Tibial artery (tissue), 4 donors: ENCODE data around the gene TBC1D4.
"Not testable (repeated sequence)": the region's sequence is repeated elsewhere in the genome, so short reads cannot be mapped to it uniquely, and the experiment has no call there.

Experiments
- DNase-seq, 2 donors: peaks; one replicate each; pipeline ENCODE4 v3.0.0-alpha.2; 2019
- H3K27ac ChIP-seq, 2 donors: fragments of 200-600 bp; sonication (generic) in 1 of 2; 1 replicate in 1 of 2; 2 replicates in 1 of 2; pipeline ENCODE4 v1.5.1; 2018 to 2019; ENCODE audit warnings: mild to moderate bottlenecking in 1 of 2
- H3K27me3 ChIP-seq, 2 donors: fragments of 200-600 bp; sonication (generic) in 1 of 2; one replicate each; pipeline versions ENCODE4 v1.5.1 to v1.6.0; 2016 to 2019
- H3K36me3 ChIP-seq, 3 donors: fragments of 200-600 bp; sonication (generic) in 2 of 3; one replicate each; pipeline ENCODE4 v1.5.1; 2016 to 2019; ENCODE audit warnings: mild to moderate bottlenecking in 2 of 3
- H3K4me1 ChIP-seq, 4 donors: fragments of 200-600 bp; sonication (generic) in 2 of 4; 1 replicate in 3 of 4; 2 replicates in 1 of 4; pipeline ENCODE4 v1.5.1; 2016 to 2019
- H3K4me3 ChIP-seq, 2 donors: fragments of 200-600 bp; sonication (generic) in 1 of 2; 1 replicate in 1 of 2; 2 replicates in 1 of 2; pipeline ENCODE4 v1.5.1; 2018 to 2019; ENCODE audit warnings: mild to moderate bottlenecking in 2 of 2
- H3K9me3 ChIP-seq, 3 donors: fragments of 200-600 bp; sonication (generic) in 1 of 3; one replicate each; pipeline ENCODE4 v1.5.1; 2016 to 2019
- intact Hi-C: fragments of 100-400 bp; cut with DNase I; formaldehyde crosslinking; loops from one replicate; pipeline ENCODE4 v1.15.0; 2023; ENCODE audit warnings: low total_unique reads
- TF ChIP-seq, protein P1 (sequence below), 2 experiments: fragments of 200-600 bp in 1 of 2; fragments of 450-650 bp in 1 of 2; IDR thresholded peaks; one replicate each; pipeline ENCODE4 v1.5.1; 2017 to 2019; ENCODE audit warnings: antibody characterized with exemption in 2 of 2, mild to moderate bottlenecking in 1 of 2, moderate library complexity in 1 of 2

TBC1D4 gene

DNA sequence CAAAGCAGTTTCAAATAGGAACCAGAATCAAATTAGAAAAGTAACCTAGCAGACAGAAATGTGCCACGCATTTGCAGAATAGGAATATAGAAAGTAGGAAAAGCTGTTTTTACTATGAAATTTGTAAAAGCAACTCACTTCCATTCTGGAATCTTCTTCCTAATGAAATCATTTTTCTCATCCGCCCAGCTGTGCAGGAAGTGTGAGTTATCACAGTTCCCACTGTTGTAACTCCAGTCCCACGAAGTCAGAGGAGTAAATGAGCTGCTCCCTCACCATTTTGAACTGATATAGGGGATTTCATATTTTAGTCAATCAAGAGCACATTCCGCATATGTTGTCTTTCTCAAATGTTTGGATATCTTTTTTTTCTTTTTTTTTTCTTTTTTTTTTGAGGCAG lies 230.8 kb downstream of the TBC1D4 start:
- Histone ChIP-seq H3K27ac (no peak overlapping the region), H3K27me3 (no peaks in the 10 kb centered on the region), H3K4me1 (no peaks in the 10 kb centered on the region), H3K36me3 (no peaks in the 10 kb centered on the region), H3K4me3 (no peak overlapping the region), H3K9me3 (no peaks in the 10 kb centered on the region)
- TF ChIP-seq, protein P1, sequence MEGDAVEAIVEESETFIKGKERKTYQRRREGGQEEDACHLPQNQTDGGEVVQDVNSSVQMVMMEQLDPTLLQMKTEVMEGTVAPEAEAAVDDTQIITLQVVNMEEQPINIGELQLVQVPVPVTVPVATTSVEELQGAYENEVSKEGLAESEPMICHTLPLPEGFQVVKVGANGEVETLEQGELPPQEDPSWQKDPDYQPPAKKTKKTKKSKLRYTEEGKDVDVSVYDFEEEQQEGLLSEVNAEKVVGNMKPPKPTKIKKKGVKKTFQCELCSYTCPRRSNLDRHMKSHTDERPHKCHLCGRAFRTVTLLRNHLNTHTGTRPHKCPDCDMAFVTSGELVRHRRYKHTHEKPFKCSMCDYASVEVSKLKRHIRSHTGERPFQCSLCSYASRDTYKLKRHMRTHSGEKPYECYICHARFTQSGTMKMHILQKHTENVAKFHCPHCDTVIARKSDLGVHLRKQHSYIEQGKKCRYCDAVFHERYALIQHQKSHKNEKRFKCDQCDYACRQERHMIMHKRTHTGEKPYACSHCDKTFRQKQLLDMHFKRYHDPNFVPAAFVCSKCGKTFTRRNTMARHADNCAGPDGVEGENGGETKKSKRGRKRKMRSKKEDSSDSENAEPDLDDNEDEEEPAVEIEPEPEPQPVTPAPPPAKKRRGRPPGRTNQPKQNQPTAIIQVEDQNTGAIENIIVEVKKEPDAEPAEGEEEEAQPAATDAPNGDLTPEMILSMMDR (IDR thresholded peaks at IDR 0.05), result no peak
- intact Hi-C loops, result no loop called here
- no peak for DNase-seq

DNA sequence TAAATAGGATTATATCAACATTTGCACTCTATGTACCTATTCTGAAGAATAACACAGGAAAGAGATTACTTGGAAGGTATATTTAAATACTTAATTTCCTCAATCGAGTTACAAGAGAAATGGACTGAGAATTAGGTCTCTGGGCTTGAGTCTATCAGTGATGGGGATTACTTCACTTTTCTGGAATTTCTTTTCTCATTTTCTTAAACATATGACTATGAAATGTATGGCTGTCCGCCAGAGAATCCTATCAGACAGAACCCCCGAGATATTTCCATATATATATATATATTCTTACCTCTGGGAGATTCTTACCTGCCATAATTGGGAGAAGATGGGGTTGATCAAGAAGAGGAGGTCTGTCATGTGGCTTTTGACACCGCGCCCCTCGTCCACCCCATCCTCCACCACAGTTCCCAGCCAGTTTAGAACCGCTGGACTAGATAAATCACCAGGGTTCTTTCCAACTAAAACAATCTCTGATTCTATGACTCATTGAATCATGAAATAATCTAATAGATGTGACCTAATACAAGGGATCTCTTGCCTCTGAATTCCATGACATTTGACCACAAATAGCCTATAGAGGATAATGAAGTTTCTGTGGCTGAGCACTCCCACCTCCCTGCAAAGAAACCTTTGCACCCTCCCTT lies 231.3 kb downstream of the TBC1D4 start:
- H3K9me3 ChIP-seq, result no peaks in the 10 kb centered on the region
- no peaks in the 10 kb centered on the region for H3K27me3 ChIP-seq
- no peak overlapping the region for H3K4me3 ChIP-seq
- intact Hi-C loops, result no loop called here
- TF ChIP-seq, protein P1 (IDR thresholded peaks at IDR 0.05), result no peak
- H3K4me1 ChIP-seq, result no peaks in the 10 kb centered on the region
- no peaks in the 10 kb centered on the region for H3K36me3 ChIP-seq
- H3K27ac ChIP-seq, result no peak overlapping the region
- DNase-seq, result no peak

DNA sequence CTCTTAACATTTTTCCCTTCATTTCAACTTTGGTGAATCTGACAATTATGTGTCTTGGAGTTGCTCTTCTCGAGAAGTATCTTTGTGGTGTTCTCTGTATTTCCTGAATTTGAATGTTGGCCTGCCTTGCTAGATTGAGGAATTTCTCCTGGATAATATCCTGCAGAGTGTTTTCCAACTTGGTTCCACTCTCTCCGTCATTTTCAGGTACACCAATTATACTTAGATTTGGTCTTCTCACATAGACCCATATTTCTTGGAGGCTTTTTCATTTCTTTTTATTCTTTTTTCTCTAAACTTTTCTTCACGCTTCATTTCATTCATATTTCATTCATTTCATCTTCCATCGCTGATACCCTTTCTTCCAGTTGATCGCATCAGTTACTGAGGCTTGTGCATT lies 236.4 kb downstream of the TBC1D4 start:
- H3K27me3 ChIP-seq, H3K36me3 ChIP-seq, H3K4me3 ChIP-seq, DNase-seq, intact Hi-C loops, H3K9me3 ChIP-seq, H3K27ac ChIP-seq, H3K4me1 ChIP-seq: not testable (repeated sequence)

DNA sequence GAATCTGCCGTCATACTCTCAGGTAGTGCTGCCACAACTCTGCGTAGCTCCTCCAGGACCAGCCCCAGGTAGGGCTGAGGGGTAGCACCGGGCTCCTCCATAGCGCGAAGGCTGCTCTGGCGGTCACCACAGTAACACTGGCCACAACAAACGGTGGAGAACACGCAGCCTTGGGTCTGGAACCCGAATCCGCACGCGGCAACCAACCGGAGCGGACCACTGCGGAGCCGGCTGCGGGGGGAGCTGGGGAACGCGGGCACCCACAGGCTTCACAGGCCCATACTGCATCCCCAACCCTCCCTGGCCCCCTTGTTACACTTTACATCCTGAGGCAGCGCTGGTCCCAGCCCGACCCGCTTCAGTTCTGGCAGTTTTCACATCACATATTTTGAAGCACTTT lies 241.7 kb downstream of the TBC1D4 start:
- H3K27ac ChIP-seq, H3K4me1 ChIP-seq, H3K9me3 ChIP-seq, H3K27me3 ChIP-seq, DNase-seq, H3K4me3 ChIP-seq, intact Hi-C loops, H3K36me3 ChIP-seq: not testable (repeated sequence)

DNA sequence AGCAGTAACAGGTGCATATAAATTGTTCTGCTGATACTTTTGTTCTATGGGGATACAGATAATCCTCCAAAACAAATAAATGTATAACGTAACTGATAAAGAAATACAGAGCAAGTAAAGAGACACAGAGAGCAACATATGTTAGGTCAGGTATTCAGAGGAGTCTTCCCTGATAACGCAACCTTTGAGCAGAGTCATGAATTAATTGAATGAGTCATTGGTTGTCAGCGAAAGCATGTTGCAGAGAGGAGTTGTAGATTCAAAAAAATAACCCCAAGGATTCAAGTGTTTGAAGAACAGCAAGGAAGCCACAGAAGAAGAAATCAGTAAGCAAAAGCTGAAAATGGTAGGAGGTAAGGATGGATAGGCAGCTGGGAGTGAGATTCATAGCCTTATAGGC lies 245.2 kb downstream of the TBC1D4 start:
- Histone ChIP-seq H3K4me3 (no peak overlapping the region), H3K36me3 (no peaks in the 10 kb centered on the region), H3K4me1 (no peaks in the 10 kb centered on the region), H3K27me3 (no peaks in the 10 kb centered on the region), H3K9me3 (no peaks in the 10 kb centered on the region), H3K27ac (no peak overlapping the region)
- TF ChIP-seq, protein P1 (IDR thresholded peaks at IDR 0.05), result no peak
- no peak for DNase-seq
- intact Hi-C loops, result no loop called here
